CD4-positive, alpha-beta T cell treated with Interleukin-17A for 1 hour (primary cell): ENCODE measurements around the gene CEP78.

Experiments
- DNase-seq: peaks from one replicate; pipeline ENCODE4 v3.0.0-alpha.2; 2020

CEP78 gene

DNA sequence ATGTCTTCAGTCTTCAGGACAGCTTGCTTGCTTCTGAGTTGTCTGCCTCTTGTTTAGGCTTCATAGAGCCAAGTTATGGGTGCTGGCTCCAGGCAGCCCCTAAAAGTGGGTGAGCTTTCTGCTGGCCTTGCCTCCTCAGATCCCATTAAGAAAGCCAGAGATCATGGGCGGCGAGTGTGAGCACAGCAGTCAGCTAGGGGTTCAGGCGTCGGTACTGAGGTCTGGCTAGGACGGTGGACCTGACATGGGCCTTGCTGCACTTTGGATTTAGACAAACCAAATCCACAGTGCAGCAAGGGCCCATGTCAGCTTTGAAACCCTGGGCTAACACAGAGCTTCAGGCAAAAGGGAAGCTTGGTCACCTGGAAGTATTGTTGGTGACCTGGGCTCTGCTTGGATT lies 78.7 kb downstream of the CEP78 start:
- no peak for DNase-seq

DNA sequence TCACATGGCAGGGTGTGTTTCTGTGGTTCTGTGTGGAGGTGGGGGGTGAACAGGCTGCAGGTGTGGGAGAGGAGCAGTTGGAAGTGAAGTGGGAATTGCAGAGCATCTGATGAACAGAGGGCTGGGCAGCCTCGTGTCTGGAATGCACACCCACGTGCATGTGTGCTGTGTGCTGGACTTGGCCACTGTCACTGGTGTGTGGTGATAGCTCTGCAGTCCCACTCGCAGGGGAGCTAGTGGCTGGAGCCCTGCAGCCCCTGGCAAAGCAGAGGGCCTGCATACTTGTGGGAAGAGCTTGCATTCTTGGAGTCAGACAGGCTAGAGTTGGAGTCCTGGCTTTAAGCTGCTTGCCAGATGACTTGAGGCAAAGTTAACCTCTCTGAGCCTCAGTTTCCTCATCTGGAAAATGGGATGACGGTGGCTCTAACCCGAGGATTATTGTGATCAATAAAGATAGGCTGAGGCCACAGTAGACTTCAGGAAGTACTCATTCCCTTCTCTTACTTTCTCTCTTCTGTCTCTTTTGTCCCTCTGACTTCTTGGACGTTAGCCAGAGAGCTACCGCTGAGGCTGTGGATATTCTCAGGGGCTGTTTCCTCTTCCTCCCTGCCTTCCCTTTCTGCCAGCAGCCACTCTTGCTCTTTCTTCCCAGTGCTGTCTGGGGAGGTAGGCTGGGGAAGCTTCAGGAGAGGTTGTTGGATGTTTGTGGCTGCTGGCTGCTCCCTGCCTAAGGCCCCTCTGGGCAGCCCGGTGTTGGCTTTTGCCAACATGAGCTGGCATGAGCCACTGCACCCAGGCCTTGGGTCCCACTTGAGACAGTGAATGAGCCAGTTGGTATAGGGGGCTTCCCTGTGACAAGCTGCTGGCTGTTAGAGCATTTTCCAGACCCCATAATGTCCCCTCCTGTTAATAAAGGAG lies 79.3 kb downstream of the CEP78 start:
- no peak for DNase-seq

DNA sequence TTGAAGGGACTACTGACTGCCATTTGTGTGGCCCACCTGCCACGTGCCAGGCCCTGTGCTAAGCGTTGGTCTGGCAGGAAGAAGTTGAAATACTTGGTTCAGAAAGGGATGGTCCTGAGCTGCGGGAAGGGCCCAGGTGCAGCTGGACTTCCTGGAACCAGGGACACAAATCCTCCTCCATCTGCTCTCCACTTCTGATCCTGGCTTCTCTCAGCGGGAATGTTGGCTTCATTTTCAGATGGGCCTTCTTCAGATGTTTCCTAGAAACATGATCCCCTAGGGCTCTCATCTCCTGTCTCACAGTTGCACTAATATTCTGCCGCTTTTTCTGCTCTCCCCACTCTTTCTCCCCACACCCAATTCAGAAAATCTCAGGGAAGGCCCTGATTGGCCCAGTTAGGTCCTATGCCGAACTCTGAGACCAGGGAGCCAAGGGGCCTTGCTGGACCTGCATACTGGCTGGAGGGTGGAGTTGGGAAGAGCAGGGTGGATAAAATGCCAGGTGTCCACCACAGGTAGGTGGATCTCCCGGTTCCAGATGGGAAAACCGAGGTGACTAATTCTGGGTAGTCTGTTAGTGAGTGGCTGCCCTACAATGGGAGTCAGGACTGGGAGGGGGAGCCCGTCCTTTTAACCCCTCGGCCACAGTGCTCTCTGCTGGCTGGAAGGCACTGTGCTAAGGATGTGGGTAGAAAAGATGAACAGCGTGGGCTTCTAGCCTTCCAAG lies 80.5 kb downstream of the CEP78 start:
- no peak for DNase-seq

DNA sequence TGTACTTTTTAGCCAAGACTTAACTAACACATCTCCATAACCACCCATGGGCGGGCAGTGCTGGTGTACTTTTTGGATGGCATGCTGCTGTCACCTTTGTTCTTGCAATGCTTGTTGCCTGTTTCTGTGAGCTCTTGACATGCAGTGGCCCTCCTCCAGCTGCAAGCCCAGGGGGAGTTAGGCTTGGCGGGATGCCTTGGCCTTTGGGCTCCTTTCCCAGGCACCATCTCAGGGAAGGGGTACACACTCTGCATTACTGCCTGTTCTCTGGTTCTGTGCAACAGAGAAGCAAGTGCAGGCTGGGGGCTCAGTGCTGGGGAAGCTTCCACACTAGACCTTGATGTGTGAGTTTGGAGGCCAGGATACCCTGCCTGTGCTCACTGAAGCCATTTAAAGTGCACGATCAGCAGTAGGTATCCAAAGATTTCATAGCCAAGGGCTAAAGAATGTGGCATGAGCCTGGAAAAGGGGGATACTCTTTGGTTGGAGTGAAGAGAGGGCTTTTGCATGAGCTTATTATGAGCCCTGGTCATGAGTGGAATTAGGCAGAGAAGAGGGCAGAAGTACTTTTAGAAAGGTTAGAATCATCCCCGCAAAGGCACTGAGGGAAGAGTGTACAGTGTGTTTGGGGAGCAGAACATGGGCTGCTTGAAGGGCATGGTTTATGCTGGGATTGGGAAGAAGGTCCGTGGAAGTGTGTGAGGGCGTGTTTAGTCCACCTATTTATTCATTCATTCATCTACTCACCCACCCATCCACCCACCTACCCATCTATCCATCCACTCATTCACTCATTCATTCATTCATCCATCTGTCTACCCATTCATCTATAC lies 83.5 kb downstream of the CEP78 start:
- no peak for DNase-seq

DNA sequence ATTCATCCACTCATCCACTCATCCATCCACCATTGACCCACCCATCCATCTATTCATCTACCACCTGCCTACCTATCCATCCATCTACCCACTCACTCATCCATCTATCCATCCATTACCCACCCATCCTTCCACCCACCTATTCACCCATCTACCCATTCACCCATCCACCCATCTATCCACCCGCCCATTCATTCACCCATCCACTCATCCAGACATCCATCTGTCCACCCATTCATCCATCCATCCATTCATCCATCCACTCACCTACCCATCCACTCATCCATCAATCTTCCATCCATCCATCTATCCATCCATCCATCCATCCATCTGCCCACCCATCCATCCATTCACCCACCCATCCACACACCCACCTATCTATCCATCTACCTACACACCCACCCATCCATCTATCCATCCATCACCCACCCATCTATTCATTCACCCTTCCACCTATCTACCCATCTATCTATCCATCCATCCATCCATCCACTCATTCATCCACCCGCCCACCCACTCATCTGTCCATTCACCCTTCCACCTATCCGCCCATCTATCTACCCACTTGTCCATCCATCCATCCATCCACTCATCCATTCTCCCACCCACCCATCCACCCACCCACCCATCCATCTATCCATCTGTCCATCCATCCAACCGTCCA lies 84.3 kb downstream of the CEP78 start:
- DNase-seq = no peak

DNA sequence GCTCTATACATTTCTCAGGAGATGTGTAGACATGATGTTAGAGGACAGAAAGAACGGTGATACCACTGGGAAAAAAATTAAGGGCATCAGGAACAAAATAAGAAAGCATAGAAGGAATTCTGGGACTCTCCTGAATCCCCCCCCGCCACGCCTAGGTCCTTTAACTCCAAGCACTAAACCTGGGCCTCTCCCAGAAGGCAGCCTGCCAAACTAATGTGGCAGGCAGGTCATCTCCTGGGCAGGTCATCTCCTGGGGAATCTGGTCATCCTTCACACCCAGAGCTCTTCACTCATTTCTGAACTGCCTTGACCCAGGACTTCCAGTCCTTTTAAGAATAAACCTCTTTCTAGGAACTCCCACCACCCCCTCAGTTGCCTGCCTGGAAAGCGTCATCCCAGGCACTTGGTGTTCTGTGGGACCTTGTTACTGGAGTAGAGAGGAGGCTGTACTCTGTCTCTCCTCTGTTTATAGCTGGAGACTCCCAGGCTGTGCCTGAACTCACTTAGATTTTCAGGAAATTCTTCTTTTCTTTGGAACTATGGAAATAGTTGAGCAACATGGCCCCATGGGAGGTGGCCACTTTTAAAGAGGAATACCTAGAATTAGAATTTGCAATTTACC lies 85.1 kb downstream of the CEP78 start:
- DNase-seq = no peak

DNA sequence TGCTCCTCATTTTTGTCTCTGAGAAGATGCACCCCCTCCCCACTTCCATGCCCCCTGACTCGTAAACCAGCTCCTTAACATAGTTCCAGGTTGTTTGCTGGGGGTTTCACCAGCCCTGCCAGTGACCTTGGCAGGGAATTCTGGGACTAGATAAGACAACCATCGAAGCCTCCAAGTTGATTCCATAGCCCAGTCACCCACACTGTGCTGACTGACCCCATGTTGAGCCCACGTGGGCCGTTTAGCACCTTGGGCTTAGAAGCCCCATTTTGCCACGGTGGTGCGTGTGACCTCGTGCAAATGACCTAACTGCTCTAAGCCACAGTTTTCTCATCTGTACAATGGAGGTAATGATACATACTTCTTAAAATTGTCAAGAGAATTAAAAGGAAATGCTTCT lies 85.6 kb downstream of the CEP78 start:
- no peak for DNase-seq

DNA sequence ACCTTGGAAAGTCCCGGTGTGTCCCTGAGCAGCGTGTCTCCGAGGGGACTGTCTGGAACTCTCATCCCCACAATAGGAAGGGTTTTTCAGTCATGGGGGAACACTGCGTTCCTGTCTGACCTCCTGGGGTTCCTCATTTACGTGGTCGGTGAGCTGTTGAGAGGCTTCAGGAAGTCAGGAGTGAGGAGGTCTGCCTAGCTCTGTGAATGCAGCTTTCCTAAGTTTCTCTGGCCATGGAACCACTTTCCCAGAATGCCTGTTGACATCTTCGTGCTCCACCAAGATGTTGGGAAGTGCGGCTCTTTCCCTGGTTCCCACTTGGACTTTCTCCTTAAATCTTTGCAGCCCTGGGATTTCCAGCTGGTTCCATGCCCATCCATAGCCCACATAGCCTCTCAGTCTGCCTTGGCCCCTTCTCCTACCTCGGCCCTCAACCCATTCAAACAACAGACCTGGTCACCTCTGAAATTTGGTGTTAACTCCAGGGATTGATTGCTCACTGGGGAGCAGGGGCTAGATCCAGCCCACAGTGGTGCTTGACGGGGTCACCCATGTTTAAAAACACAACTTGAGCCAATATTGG lies 88.3 kb downstream of the CEP78 start:
- DNase-seq = no peak

DNA sequence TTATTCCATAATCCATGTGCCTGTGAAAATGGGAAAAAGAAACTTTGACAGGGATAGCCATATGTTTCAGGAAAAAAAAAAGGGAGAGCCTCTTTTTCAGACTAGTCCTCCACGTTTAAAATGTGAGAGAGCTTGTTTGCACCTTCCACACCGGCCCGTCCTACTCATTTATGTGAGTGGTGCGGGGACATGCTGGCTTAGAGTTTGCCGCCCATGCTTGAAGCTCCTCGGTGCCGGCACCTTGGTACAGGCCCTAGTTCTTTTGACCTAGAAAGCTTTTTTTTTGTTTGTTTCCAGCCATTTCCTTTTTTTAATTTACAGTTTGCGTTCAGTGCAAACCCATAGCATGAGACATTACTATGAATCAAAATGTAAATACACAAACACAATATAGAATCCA lies 88.8 kb downstream of the CEP78 start:
- no peak for DNase-seq

DNA sequence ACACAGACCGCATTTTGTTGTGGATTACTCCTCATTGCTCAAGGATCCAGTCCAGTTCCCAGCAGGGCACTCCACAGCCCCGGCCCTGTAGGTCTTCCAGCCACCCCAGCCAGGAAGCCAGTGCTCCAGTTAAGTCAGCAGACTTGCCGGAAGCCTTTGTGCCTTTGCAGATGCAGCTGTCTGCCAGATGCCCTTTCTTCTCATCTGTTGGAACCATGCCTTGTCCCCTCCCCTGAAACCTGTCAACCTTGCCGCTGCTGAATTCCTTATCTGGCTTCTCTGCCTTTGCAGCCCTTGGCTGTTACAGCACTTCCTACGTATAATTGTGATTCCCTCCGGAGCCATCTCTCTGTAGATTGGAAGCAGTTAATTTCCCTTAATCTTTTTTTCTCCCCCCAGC lies 89.5 kb downstream of the CEP78 start:
- DNase-seq = no peak

DNA sequence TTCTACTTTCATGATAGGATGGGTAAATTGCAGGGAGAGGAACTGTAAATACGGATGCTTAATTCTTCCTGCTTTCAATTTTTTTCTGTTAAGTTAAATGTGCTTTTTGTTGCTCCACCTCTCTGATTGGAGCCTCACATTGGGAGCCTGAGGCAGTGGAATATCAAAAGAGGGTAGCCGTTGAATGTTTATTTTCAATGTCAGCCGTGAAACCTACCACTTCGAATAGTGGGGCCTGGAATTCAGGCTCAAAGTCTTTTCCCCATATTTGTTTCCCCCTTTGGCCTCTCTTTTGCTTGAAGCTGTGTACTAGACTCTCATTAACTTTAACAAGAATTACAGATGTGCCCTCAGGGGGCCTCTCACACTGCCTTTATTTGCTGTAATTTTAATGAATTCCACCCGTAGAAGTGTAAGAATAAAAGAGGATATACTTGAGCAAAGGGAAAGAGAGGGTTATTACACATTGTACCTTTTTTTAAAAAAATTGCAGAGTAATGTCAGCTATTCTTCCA lies 90.0 kb downstream of the CEP78 start:
- DNase-seq = no peak

DNA sequence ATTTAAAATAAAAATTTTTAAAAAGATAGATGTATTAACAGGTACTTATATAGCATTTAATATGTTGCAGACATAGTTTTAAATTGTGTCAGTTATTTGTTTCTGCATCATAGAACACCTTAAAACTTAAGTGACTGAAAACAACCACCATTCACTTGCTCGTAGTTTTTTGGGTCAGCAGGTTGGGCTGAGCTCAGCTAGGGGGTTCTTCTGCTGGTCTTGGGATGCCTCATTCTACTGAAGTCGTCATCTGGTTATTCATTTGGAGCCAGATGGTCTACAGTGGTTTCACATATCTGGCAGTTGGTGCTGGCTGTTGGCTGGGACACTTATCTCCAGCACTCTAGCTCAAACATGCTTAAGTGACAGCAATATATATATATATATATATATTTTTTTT lies 90.7 kb downstream of the CEP78 start:
- DNase-seq = no peak
